Neural progenitor cell (in vitro differentiated cells): ENCODE data around the gene KLHL26. TPM values are rescaled to one million over a fixed set of nuclear protein-coding genes. Genes with fewer than 3 reads are reported as not detected.

ENCODE experiments used
- DNase-seq: peaks from one replicate; pipeline ENCODE4 v3.0.0-alpha.2; 2016; ENCODE audit warnings: low spot score
- H2AFZ ChIP-seq: fragments of 200-600 bp; sonication (generic); replicated peaks from 2 replicates; pipeline ENCODE4 v1.6.1; 2016; ENCODE audit warnings: antibody characterized with exemption
- H3F3A ChIP-seq: fragments of 200-600 bp; sonication (generic); 2 replicates; pipeline ENCODE4 v1.6.1; 2016; ENCODE audit warnings: antibody characterized with exemption, low read depth
- H3K27ac ChIP-seq: fragments of 200-600 bp; sonication (generic); 2 replicates; pipeline ENCODE4 v1.5.1; 2016; ENCODE audit warnings: mild to moderate bottlenecking
- H3K27me3 ChIP-seq: fragments of 200-600 bp; sonication (generic); 2 replicates; pipeline ENCODE4 v1.6.1; 2016; ENCODE audit warnings: mild to moderate bottlenecking, moderate library complexity
- H3K36me3 ChIP-seq: fragments of 200-600 bp; sonication (generic); 2 replicates; pipeline ENCODE4 v1.5.1; 2016
- H3K4me1 ChIP-seq: fragments of 200-600 bp; sonication (generic); 2 replicates; pipeline ENCODE4 v1.6.1; 2016; ENCODE audit warnings: mixed run types
- H3K4me2 ChIP-seq: fragments of 200-600 bp; sonication (generic); 2 replicates; pipeline ENCODE4 v1.6.1; 2016
- H3K4me3 ChIP-seq: fragments of 200-600 bp; sonication (generic); 2 replicates; pipeline ENCODE4 v1.5.1; 2016
- H3K79me2 ChIP-seq: fragments of 200-600 bp; sonication (generic); 2 replicates; pipeline ENCODE4 v1.6.1; 2016; ENCODE audit warnings: low read depth
- H3K9ac ChIP-seq: fragments of 200-600 bp; sonication (generic); 2 replicates; pipeline ENCODE4 v1.6.1; 2016
- H3K9me3 ChIP-seq: fragments of 200-600 bp; sonication (generic); 2 replicates; pipeline ENCODE4 v1.5.1; 2016; ENCODE audit warnings: low read depth
- H4K20me1 ChIP-seq: fragments of 200-600 bp; sonication (generic); 2 replicates; pipeline ENCODE4 v1.6.1; 2016; ENCODE audit warnings: low read depth
- H3K27ac Mint-ChIP-seq: 3 replicates; pipeline ENCODE4 v1.8.0; 2021; ENCODE audit warnings: mixed read lengths
- H3K27me3 Mint-ChIP-seq: 2 replicates; pipeline ENCODE4 v1.8.0; 2022; ENCODE audit warnings: low read depth, mild to moderate bottlenecking, inconsistent platforms, moderate library complexity, mixed read lengths; ENCODE audit not compliant: insufficient read depth
- H3K36me3 Mint-ChIP-seq: 3 replicates; pipeline ENCODE4 v1.8.0; 2021; ENCODE audit warnings: mixed read lengths
- H3K4me1 Mint-ChIP-seq: 3 replicates; pipeline ENCODE4 v1.8.0; 2021; ENCODE audit warnings: mixed read lengths
- H3K4me3 Mint-ChIP-seq: 3 replicates; pipeline ENCODE4 v1.8.0; 2021; ENCODE audit warnings: mild to moderate bottlenecking, moderate library complexity, mixed read lengths
- H3K9me3 Mint-ChIP-seq: 3 replicates; pipeline ENCODE4 v1.8.0; 2020; ENCODE audit warnings: mixed read lengths
- CTCF ChIP-seq: fragments of 200-600 bp; sonication (generic); IDR thresholded peaks from 2 replicates; pipeline ENCODE4 v1.5.1; 2017; ENCODE audit warnings: antibody characterized with exemption, mild to moderate bottlenecking
- EZH2 ChIP-seq: fragments of 200-600 bp; sonication (generic); IDR thresholded peaks from 2 replicates; pipeline ENCODE4 v1.6.1; 2017; ENCODE audit warnings: antibody characterized with exemption, mild to moderate bottlenecking, moderate library complexity
- EZH2phosphoT487 ChIP-seq: fragments of 200-600 bp; sonication (generic); IDR thresholded peaks from 2 replicates; pipeline ENCODE4 v1.6.1; 2017; ENCODE audit warnings: antibody characterized with exemption
- total RNA-seq: library from RNA; depleted of rRNA; stranded (reverse); fragments of >200 nt; gene quantifications from 2 replicates; pipeline ENCODE4 v1.2.3, GENCODE V29; 2015; ENCODE audit warnings: low replicate concordance

The KLHL26 gene
- total RNA-seq, 1 donor from 2014 or later: 5.8 TPM

DNA sequence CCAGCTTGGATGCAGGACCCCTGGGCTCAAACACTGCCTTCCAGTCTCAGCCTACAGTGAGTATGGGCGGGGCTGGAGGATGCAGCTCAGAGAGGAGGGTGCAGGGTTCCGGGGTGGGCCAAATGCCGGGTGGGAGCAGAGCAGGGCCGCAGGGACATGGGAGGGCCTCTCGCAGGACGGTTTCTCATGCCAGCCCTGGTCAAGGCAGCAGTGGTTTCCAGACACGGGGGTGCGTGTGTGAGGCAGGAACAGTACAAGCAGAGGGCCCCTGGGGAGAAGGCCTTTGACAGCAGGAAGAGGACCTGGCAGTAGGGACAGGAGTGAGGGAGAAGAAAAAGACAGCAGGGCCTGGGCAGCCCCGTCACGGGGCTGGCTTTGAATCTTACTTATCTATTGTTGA lies 80.8 kb downstream of the KLHL26 start:
- H3K4me2 ChIP-seq: no peak overlapping the region
- no peak overlapping the region for H3K27ac ChIP-seq
- peaks cover 4% of the 10 kb centered on the region for H3K27me3 Mint-ChIP-seq
- peaks cover 33% of the 10 kb centered on the region for H4K20me1 ChIP-seq
- no peak overlapping the region for H3K27ac Mint-ChIP-seq
- no peaks in the 10 kb centered on the region for H3K4me1 ChIP-seq
- TF ChIP-seq EZH2phosphoT487: no peak
- no peak for TF ChIP-seq EZH2
- TF ChIP-seq CTCF: no peak
- no peaks in the 10 kb centered on the region for H3K36me3 ChIP-seq
- H3K4me1 Mint-ChIP-seq: peaks cover 28% of the 10 kb centered on the region
- no peak overlapping the region for H3K4me3 Mint-ChIP-seq
- H3K9ac ChIP-seq: no peak overlapping the region
- no peaks in the 10 kb centered on the region for H3K79me2 ChIP-seq
- no peak for DNase-seq
- peaks cover 8% of the 10 kb centered on the region for H3K36me3 Mint-ChIP-seq
- no peaks in the 10 kb centered on the region for H3F3A ChIP-seq
- H3K4me3 ChIP-seq: no peak overlapping the region
- H2AFZ ChIP-seq: no peak overlapping the region
- H3K27me3 ChIP-seq: no peaks in the 10 kb centered on the region
- H3K9me3 Mint-ChIP-seq: no peaks in the 10 kb centered on the region
- no peaks in the 10 kb centered on the region for H3K9me3 ChIP-seq

DNA sequence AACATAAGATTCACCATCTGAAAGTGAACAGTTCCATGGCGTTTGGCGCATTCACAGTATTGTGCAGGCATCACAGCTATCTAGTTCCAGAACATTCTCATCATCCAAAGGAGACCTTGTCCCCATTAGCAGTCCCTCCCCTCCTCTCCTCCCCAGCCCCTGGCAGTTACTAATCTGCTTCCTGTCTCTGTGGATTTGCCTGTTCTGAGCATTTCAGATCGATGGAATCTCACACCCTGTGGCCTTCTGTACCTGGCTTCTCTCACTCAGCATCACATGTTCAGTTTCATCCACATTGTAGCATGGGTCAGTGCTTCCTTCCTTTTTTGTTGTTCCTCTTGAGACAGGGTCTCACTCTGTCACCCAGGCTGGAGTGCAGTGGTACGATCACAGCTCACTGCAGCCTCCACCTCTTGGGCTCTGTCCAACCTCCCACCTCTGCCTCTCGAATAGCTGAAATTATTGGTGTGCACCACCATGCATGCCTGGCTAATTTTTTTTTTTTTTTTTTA lies 81.2 kb downstream of the KLHL26 start:
- H3K9me3 Mint-ChIP-seq: no peaks in the 10 kb centered on the region
- peak overlapping the region; percentile 1 for H3K4me3 Mint-ChIP-seq

DNA sequence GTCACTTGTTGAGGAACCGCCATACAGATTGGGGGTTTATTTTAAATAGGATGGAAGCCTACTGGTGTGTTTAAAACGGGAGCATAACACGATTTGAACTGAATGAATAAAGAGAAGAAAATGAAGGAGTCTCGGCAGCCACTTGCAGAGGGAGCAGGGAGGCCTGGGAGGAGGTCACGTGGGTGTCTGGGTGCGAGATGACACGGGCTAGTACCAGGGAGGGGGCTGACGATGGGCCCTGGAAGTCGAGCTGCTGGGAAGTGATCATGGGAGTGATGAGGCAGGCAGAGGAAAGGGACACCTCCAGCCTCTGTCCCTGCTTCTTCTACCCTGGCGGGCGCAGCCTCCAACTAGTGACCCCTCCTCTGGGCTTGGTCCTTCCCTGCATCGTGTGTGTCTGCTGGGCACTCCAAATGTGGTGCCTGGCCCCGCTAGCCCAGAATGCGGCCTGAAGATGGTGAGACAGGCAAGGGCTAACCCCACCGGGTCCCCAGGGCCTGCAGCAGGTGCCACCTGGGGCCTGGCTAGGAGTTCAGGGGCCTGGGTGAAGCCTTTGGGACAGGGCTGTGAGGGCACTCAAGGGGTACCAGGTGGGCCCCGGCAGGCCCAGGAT lies 82.1 kb downstream of the KLHL26 start:
- Mint-ChIP-seq H3K27ac (no peak overlapping the region), H3K36me3 (peaks cover 8% of the 10 kb centered on the region), H3K4me1 (peaks cover 18% of the 10 kb centered on the region), H3K9me3 (no peaks in the 10 kb centered on the region), H3K27me3 (peaks cover 4% of the 10 kb centered on the region), H3K4me3 (no peak overlapping the region)
- no peak for DNase-seq
- no peaks in the 10 kb centered on the region for H3K9me3 ChIP-seq
- H3K27ac ChIP-seq: no peak overlapping the region
- no peak overlapping the region for H3K4me2 ChIP-seq
- no peaks in the 10 kb centered on the region for H3K36me3 ChIP-seq
- H3F3A ChIP-seq: no peaks in the 10 kb centered on the region
- H2AFZ ChIP-seq: no peak overlapping the region
- no peaks in the 10 kb centered on the region for H3K79me2 ChIP-seq
- H4K20me1 ChIP-seq: peaks cover 27% of the 10 kb centered on the region
- no peaks in the 10 kb centered on the region for H3K27me3 ChIP-seq
- H3K4me3 ChIP-seq: no peak overlapping the region
- no peaks in the 10 kb centered on the region for H3K4me1 ChIP-seq
- H3K9ac ChIP-seq: no peak overlapping the region
- TF ChIP-seq EZH2 (no peak), CTCF (no peak), EZH2phosphoT487 (no peak)

More for the DNA sequence above, 81.2 kb downstream of the KLHL26 start:
- no peak for DNase-seq
- Mint-ChIP-seq H3K27ac (peak overlapping the region; percentile 47), H3K27me3 (peaks cover 4% of the 10 kb centered on the region), H3K36me3 (peaks cover 8% of the 10 kb centered on the region), H3K4me1 (peaks cover 23% of the 10 kb centered on the region)
- Histone ChIP-seq H3K27me3 (no peaks in the 10 kb centered on the region), H3F3A (no peaks in the 10 kb centered on the region), H3K36me3 (no peaks in the 10 kb centered on the region), H4K20me1 (peaks cover 30% of the 10 kb centered on the region), H3K4me1 (no peaks in the 10 kb centered on the region), H3K79me2 (no peaks in the 10 kb centered on the region), H3K4me2 (no peak overlapping the region), H3K9me3 (no peaks in the 10 kb centered on the region), H3K27ac (no peak overlapping the region), H2AFZ (no peak overlapping the region), H3K9ac (no peak overlapping the region), H3K4me3 (no peak overlapping the region)
- TF ChIP-seq EZH2: no peak
- TF ChIP-seq CTCF: no peak
- TF ChIP-seq EZH2phosphoT487: no peak
